Measurements from ENCODE around the gene EVC2.
A peak's percentile ranks its signal among the peaks of the same experiment; 100 is the strongest.

The EVC2 gene

GRCh38 chr4:5717449-5718158, 9.2 kb upstream of the EVC2 start:
- H3K4me1 ChIP-seq (ENCODE audit: control insufficient read depth, insufficient read depth, low read length) = no peaks in the 10 kb centered on the region
- H3K36me3 ChIP-seq (ENCODE audit: control insufficient read depth, insufficient read depth, low read length) = no peaks in the 10 kb centered on the region
- H3K9ac ChIP-seq (ENCODE audit: low read length) = no peak overlapping the region
- H3K27me3 ChIP-seq (ENCODE audit: control insufficient read depth, insufficient read depth, low read length) = no peaks in the 10 kb centered on the region
- no peak overlapping the region for H3K4me3 ChIP-seq (ENCODE audit: low read length)
- no peaks in the 10 kb centered on the region for H3K9me3 ChIP-seq (ENCODE audit: control insufficient read depth, low read length)

- Histone ChIP-seq H3K36me3 (ENCODE audit: control insufficient read depth, insufficient read depth, low read length) (no peaks in the 10 kb centered on the region), H3K9ac (ENCODE audit: low read length) (no peak overlapping the region), H3K4me3 (ENCODE audit: low read length) (no peak overlapping the region), H3K9me3 (ENCODE audit: control insufficient read depth, low read length) (no peaks in the 10 kb centered on the region), H3K27me3 (ENCODE audit: control insufficient read depth, insufficient read depth, low read length) (peaks cover 10% of the 10 kb centered on the region), H3K4me1 (ENCODE audit: control insufficient read depth, insufficient read depth, low read length) (peaks cover 5% of the 10 kb centered on the region)
Measured at GRCh38 chr4:5716391-5716790, 8.0 kb upstream of the EVC2 start.

GRCh38 chr4:5715357-5715756, 7.0 kb upstream of the EVC2 start:
- Histone ChIP-seq H3K4me1 (ENCODE audit: control insufficient read depth, insufficient read depth, low read length) (peaks cover 5% of the 10 kb centered on the region), H3K9me3 (ENCODE audit: control insufficient read depth, low read length) (no peaks in the 10 kb centered on the region), H3K4me3 (ENCODE audit: low read length) (no peak overlapping the region), H3K9ac (ENCODE audit: low read length) (no peak overlapping the region), H3K36me3 (ENCODE audit: control insufficient read depth, insufficient read depth, low read length) (no peaks in the 10 kb centered on the region), H3K27me3 (ENCODE audit: control insufficient read depth, insufficient read depth, low read length) (peaks cover 16% of the 10 kb centered on the region)

- no peaks in the 10 kb centered on the region for H3K36me3 ChIP-seq (ENCODE audit: control insufficient read depth, insufficient read depth, low read length)
- no peaks in the 10 kb centered on the region for H3K9me3 ChIP-seq (ENCODE audit: control insufficient read depth, low read length)
- no peak overlapping the region for H3K9ac ChIP-seq (ENCODE audit: low read length)
Measured at GRCh38 chr4:5713861-5714260, 5.5 kb upstream of the EVC2 start.

GRCh38 chr4:5712931-5713330, 4.6 kb upstream of the EVC2 start:
- H3K36me3 ChIP-seq (ENCODE audit: control insufficient read depth, insufficient read depth, low read length) = no peaks in the 10 kb centered on the region
- peaks cover 5% of the 10 kb centered on the region for H3K4me1 ChIP-seq (ENCODE audit: control insufficient read depth, insufficient read depth, low read length)
- peaks cover 32% of the 10 kb centered on the region for H3K27me3 ChIP-seq (ENCODE audit: control insufficient read depth, insufficient read depth, low read length)
- H3K4me3 ChIP-seq (ENCODE audit: low read length) = no peak overlapping the region
- no peak overlapping the region for H3K9ac ChIP-seq (ENCODE audit: low read length)
- H3K9me3 ChIP-seq (ENCODE audit: control insufficient read depth, low read length) = no peaks in the 10 kb centered on the region

More at GRCh38 chr4:5713861-5714260, 5.5 kb upstream of the EVC2 start:
- Histone ChIP-seq H3K4me1 (ENCODE audit: control insufficient read depth, insufficient read depth, low read length) (peaks cover 5% of the 10 kb centered on the region), H3K4me3 (ENCODE audit: low read length) (no peak overlapping the region), H3K27me3 (ENCODE audit: control insufficient read depth, insufficient read depth, low read length) (peaks cover 23% of the 10 kb centered on the region)

GRCh38 chr4:5712517-5712916, 4.2 kb upstream of the EVC2 start:
- H3K4me3 ChIP-seq (ENCODE audit: low read length) = no peak overlapping the region
- H3K9me3 ChIP-seq (ENCODE audit: control insufficient read depth, low read length) = no peaks in the 10 kb centered on the region
- peaks cover 37% of the 10 kb centered on the region for H3K27me3 ChIP-seq (ENCODE audit: control insufficient read depth, insufficient read depth, low read length)
- no peaks in the 10 kb centered on the region for H3K36me3 ChIP-seq (ENCODE audit: control insufficient read depth, insufficient read depth, low read length)
- peaks cover 5% of the 10 kb centered on the region for H3K4me1 ChIP-seq (ENCODE audit: control insufficient read depth, insufficient read depth, low read length)
- no peak overlapping the region for H3K9ac ChIP-seq (ENCODE audit: low read length)

GRCh38 chr4:5711479-5712184, 3.3 kb upstream of the EVC2 start:
- H3K9ac ChIP-seq (ENCODE audit: low read length) = no peak overlapping the region
- H3K4me1 ChIP-seq (ENCODE audit: control insufficient read depth, insufficient read depth, low read length) = peaks cover 5% of the 10 kb centered on the region
- H3K9me3 ChIP-seq (ENCODE audit: control insufficient read depth, low read length) = no peaks in the 10 kb centered on the region
- no peak overlapping the region for H3K4me3 ChIP-seq (ENCODE audit: low read length)
- no peaks in the 10 kb centered on the region for H3K36me3 ChIP-seq (ENCODE audit: control insufficient read depth, insufficient read depth, low read length)
- peaks cover 43% of the 10 kb centered on the region for H3K27me3 ChIP-seq (ENCODE audit: control insufficient read depth, insufficient read depth, low read length)

- H3K4me1 ChIP-seq (ENCODE audit: control insufficient read depth, insufficient read depth, low read length) = peaks cover 5% of the 10 kb centered on the region
- no peak within 1 kb of the TSS for H3K9ac ChIP-seq (ENCODE audit: low read length)
Measured at GRCh38 chr4:5710961-5711478, 2.7 kb upstream of the EVC2 start, which contains the start of gene EVC. Gene EVC, plus strand, starts transcription at chr4:5711201. Its CDS starts 180 bp downstream, at chr4:5711381.

GRCh38 chr4:5710065-5710960, 2.0 kb upstream of the EVC2 start:
- no peaks in the 10 kb centered on the region for H3K36me3 ChIP-seq (ENCODE audit: control insufficient read depth, insufficient read depth, low read length)
- H3K9me3 ChIP-seq (ENCODE audit: control insufficient read depth, low read length) = no peaks in the 10 kb centered on the region
- peaks cover 43% of the 10 kb centered on the region for H3K27me3 ChIP-seq (ENCODE audit: control insufficient read depth, insufficient read depth, low read length)
- H3K4me3 ChIP-seq (ENCODE audit: low read length) = no peak overlapping the region
- H3K9ac ChIP-seq (ENCODE audit: low read length) = no peak overlapping the region
- peaks cover 5% of the 10 kb centered on the region for H3K4me1 ChIP-seq (ENCODE audit: control insufficient read depth, insufficient read depth, low read length)

More at GRCh38 chr4:5710961-5711478, 2.7 kb upstream of the EVC2 start, which contains the start of gene EVC:
- Histone ChIP-seq H3K27me3 (ENCODE audit: control insufficient read depth, insufficient read depth, low read length) (peaks cover 43% of the 10 kb centered on the region), H3K4me3 (ENCODE audit: low read length) (no peak within 1 kb of the TSS), H3K36me3 (ENCODE audit: control insufficient read depth, insufficient read depth, low read length) (no peaks in the 10 kb centered on the region), H3K9me3 (ENCODE audit: control insufficient read depth, low read length) (no peaks in the 10 kb centered on the region)

GRCh38 chr4:5709207-5709575, 832 bp upstream of the EVC2 start:
- H3K27me3 ChIP-seq (ENCODE audit: control insufficient read depth, insufficient read depth, low read length) = peaks cover 43% of the 10 kb centered on the region
- peaks cover 5% of the 10 kb centered on the region for H3K4me1 ChIP-seq (ENCODE audit: control insufficient read depth, insufficient read depth, low read length)
- H3K36me3 ChIP-seq (ENCODE audit: control insufficient read depth, insufficient read depth, low read length) = no peaks in the 10 kb centered on the region
- H3K9ac ChIP-seq (ENCODE audit: low read length) = no peak overlapping the region
- H3K9me3 ChIP-seq (ENCODE audit: control insufficient read depth, low read length) = no peaks in the 10 kb centered on the region
- H3K4me3 ChIP-seq (ENCODE audit: low read length) = no peak overlapping the region

- Histone ChIP-seq H3K27me3 (ENCODE audit: control insufficient read depth, insufficient read depth, low read length) (peaks cover 43% of the 10 kb centered on the region), H3K9me3 (ENCODE audit: control insufficient read depth, low read length) (no peaks in the 10 kb centered on the region), H3K4me3 (ENCODE audit: low read length) (no peak overlapping the region), H3K4me1 (ENCODE audit: control insufficient read depth, insufficient read depth, low read length) (peaks cover 5% of the 10 kb centered on the region), H3K36me3 (ENCODE audit: control insufficient read depth, insufficient read depth, low read length) (no peaks in the 10 kb centered on the region), H3K9ac (ENCODE audit: low read length) (peak overlapping the region; percentile 45)
Measured at GRCh38 chr4:5707778-5708448, 446 bp downstream of the EVC2 start.
